Testis (tissue), 3 donors: ENCODE data around the gene COL5A1. TPM values are rescaled to one million over a fixed set of nuclear protein-coding genes. Genes with fewer than 3 reads are reported as not detected.

ENCODE experiments used
- DNase-seq: peaks from one replicate; pipeline ENCODE4 v3.0.0-alpha.2; 2019
- H3K27ac ChIP-seq, 2 donors: fragments of 200-600 bp; sonication (generic); one replicate each; pipeline ENCODE4 v1.5.1; 2019
- H3K27me3 ChIP-seq: fragments of 200-600 bp; sonication (generic); one replicate; pipeline ENCODE4 v1.5.1; 2019
- H3K36me3 ChIP-seq: fragments of 200-600 bp; sonication (generic); one replicate; pipeline ENCODE4 v1.5.1; 2017; ENCODE audit warnings: low read depth; ENCODE audit errors: missing control alignments
- H3K4me1 ChIP-seq: fragments of 200-600 bp; sonication (generic); one replicate; pipeline ENCODE4 v1.5.1; 2019
- H3K4me3 ChIP-seq, 2 donors: fragments of 200-600 bp; sonication (generic); one replicate each; pipeline ENCODE4 v1.5.1; 2017 to 2019
- H3K9me3 ChIP-seq: fragments of 200-600 bp; sonication (generic); one replicate; pipeline ENCODE4 v1.5.1; 2017
- POLR2A ChIP-seq: fragments of 450-650 bp; IDR thresholded peaks from one replicate; pipeline ENCODE4 v1.6.1; 2017; ENCODE audit warnings: antibody characterized with exemption, mild to moderate bottlenecking, moderate library complexity
- WGBS, 2 donors: methylation state at CpG; one replicate each; pipeline ENCODE4 v1.1.5; 2018; 5-methylcytosine and 5-hydroxymethylcytosine counted together
- intact Hi-C: fragments of 100-400 bp; cut with DNase I; formaldehyde crosslinking; loops from one replicate; pipeline ENCODE4 v1.15.1; 2023; ENCODE audit warnings: low total_unique reads
- polyA plus RNA-seq: library from polyadenylated mRNA; stranded (reverse); fragments of 350-450 nt; fragmentation: Illumina TruSeq; extraction: RNeasy Lipid Tissue Mini Kit (QIAGEN cat#74804); gene quantifications from one replicate; pipeline ENCODE4 v1.2.3, GENCODE V29; 2014; ENCODE audit warnings: low read depth, low replicate concordance; ENCODE audit not compliant: insufficient read depth
- total RNA-seq, 2 donors: library from RNA; depleted of rRNA; stranded (reverse); fragments of >200 nt; gene quantifications; one replicate each; pipeline ENCODE4 v1.2.3, GENCODE V29; 2016
- TF ChIP-seq, protein P1 (sequence below), 3 experiments: fragments of 450-650 bp in 2 of 3; fragments of 200-600 bp in 1 of 3; sonication (generic) in 1 of 3; IDR thresholded peaks; one replicate each; pipeline ENCODE4 v1.5.1; 2016 to 2019; ENCODE audit warnings: antibody characterized with exemption in 3 of 3, mild to moderate bottlenecking in 2 of 3, moderate library complexity in 1 of 3

COL5A1 gene
- total and polyA plus RNA-seq, 3 donors from 2014 or later, result 18.5 to 34.3 (median 20.8) TPM

DNA sequence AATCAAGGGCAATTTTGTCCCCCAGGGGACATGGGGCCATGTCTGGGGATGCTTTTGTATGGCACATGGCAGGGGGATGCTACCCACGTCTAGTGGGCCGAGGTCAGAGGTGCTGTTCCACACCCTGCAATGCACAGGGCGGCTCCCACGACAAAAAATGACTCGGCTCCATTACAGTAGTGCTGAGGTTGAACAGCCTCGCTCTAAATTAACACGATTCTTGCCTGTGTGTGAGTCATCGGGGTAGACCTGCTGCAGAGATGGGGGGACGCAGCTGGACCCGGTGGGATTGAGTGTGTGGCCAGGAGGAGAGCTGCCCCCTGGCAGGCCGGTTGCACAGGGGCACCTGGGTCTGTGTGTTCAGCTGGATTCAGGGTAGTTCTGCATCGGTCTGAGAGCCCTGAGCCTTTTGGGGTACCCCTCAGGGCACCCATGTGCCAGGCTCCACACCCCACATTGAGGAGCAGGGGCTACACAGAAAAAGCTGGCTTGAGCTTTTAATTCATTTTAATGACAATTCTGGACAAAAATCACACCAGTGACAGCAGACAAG, 20.0 kb upstream of the COL5A1 start:
- 83 to 95% methylated on average over 5 to 12 of the region's 12 CpGs for WGBS, 2 donors
- Histone ChIP-seq H3K4me3 (no peak overlapping the region), H3K4me1 (no peaks in the 10 kb centered on the region), H3K27ac (no peak overlapping the region), H3K9me3 (no peaks in the 10 kb centered on the region), H3K27me3 (no peaks in the 10 kb centered on the region), H3K36me3 (no peaks in the 10 kb centered on the region)
- no peak for TF ChIP-seq POLR2A
- TF ChIP-seq, protein P1, sequence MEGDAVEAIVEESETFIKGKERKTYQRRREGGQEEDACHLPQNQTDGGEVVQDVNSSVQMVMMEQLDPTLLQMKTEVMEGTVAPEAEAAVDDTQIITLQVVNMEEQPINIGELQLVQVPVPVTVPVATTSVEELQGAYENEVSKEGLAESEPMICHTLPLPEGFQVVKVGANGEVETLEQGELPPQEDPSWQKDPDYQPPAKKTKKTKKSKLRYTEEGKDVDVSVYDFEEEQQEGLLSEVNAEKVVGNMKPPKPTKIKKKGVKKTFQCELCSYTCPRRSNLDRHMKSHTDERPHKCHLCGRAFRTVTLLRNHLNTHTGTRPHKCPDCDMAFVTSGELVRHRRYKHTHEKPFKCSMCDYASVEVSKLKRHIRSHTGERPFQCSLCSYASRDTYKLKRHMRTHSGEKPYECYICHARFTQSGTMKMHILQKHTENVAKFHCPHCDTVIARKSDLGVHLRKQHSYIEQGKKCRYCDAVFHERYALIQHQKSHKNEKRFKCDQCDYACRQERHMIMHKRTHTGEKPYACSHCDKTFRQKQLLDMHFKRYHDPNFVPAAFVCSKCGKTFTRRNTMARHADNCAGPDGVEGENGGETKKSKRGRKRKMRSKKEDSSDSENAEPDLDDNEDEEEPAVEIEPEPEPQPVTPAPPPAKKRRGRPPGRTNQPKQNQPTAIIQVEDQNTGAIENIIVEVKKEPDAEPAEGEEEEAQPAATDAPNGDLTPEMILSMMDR (IDR thresholded peaks at IDR 0.05), result no peak
- DNase-seq, result no peak
- intact Hi-C loops, result no loop called here

DNA sequence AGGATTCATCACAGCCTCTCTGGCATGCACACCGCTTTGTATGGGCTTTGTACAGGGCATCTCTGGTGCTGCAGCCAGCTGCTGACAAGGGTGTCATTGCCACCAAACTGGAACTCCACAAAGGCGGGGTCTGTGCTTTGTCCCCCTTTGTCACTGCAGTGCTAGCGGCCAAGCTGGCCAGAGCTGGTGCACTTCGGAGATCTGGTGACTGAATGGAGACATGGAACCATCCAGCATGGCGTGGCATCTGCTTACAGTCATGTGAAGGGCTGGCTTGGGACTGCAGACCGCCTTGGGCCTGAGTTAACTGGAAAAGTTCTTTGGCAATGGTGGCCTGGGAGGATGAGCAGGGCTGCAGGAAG, 18.7 kb upstream of the COL5A1 start:
- no peaks in the 10 kb centered on the region for H3K9me3 ChIP-seq
- no peak overlapping the region for H3K4me3 ChIP-seq
- no peak for TF ChIP-seq POLR2A
- TF ChIP-seq, protein P1 (IDR thresholded peaks at IDR 0.05), result no peak
- no peaks in the 10 kb centered on the region for H3K4me1 ChIP-seq
- DNase-seq, result no peak
- intact Hi-C loops, result no loop called here
- no peak overlapping the region for H3K27ac ChIP-seq
- no peaks in the 10 kb centered on the region for H3K27me3 ChIP-seq
- 96% methylated on average over 4 to 6 of the region's 6 CpGs for WGBS, 2 donors
- no peaks in the 10 kb centered on the region for H3K36me3 ChIP-seq

DNA sequence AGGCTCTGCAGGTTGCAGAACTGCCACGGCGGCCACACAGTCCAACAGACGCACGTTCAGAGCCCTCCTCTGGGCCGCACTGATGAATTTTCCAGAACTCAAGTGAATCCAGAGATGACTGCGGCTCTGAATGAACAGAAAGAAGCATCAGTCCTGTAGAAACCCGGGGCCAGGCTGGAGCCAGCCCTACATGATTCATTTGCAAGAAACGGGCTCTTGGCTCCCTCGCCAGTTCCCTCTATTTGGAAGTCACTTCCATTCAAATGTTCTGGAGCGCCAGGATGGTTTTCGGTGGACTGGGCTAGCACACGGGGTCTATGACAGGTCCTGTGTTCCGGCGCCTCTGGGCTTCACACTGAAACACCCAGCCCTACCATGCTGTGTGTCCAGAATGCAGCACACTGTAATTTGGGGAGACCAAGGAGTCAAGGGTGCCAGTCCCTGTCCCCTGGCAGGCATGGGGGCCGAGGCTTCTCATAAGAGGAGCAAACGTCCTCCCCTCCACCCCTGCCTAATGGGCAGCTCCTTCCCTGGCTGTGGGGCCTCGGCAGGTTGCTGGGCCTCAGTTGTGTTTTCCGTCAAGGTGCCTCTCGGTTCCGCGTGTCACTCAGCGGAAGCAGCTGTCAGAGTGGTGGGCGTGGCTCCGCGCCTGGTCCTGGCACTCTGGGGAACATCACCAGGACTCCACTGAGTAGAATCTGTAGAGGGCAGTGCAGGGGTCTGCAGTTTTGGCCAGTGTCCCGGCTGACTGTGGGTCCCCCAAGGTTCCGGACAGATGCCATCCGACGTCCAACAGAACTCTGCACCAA, 18.1 kb upstream of the COL5A1 start:
- Histone ChIP-seq H3K4me3 (no peak overlapping the region), H3K27me3 (no peaks in the 10 kb centered on the region), H3K27ac (no peak overlapping the region), H3K4me1 (no peaks in the 10 kb centered on the region), H3K36me3 (no peaks in the 10 kb centered on the region), H3K9me3 (no peaks in the 10 kb centered on the region)
- TF ChIP-seq, protein P1 (IDR thresholded peaks at IDR 0.05), result no peak
- no peak for TF ChIP-seq POLR2A
- intact Hi-C loops, result no loop called here
- DNase-seq, result no peak
- 86 to 93% methylated on average over 10 to 29 of the region's 29 CpGs for WGBS, 2 donors

DNA sequence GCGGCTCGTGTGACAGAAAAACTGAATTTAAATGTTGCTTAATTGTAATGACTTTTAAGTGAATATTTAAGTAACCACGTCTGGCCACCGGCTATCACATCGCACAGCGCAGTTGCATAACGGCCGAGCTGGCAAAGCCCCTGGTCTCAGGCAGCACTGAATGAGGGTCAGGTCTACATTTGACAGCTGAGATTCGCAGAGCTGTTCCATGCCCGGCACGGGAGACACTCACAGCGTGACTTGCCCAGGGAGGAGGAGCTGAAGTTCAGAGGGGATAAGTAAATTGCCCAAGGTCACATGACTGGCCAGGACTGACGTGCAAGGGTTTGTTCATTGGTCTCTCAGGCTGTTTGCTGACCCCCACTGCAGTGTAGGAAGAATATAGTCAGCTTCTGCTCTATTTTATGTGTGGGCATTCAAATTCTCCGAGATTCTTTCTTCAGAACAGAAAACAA, 17.4 kb upstream of the COL5A1 start:
- no peaks in the 10 kb centered on the region for H3K27me3 ChIP-seq
- intact Hi-C loops, result no loop called here
- no peaks in the 10 kb centered on the region for H3K4me1 ChIP-seq
- no peak for DNase-seq
- H3K36me3 ChIP-seq, result no peaks in the 10 kb centered on the region
- no peaks in the 10 kb centered on the region for H3K9me3 ChIP-seq
- no peak overlapping the region for H3K4me3 ChIP-seq
- H3K27ac ChIP-seq, result no peak overlapping the region
- 82 to 92% methylated on average over 14 of the region's 14 CpGs for WGBS, 2 donors
- TF ChIP-seq, protein P1 (IDR thresholded peaks at IDR 0.05), result no peak
- no peak for TF ChIP-seq POLR2A
